ENCODE measurements around the gene ARHGAP6.

Gene ARHGAP6

DNA sequence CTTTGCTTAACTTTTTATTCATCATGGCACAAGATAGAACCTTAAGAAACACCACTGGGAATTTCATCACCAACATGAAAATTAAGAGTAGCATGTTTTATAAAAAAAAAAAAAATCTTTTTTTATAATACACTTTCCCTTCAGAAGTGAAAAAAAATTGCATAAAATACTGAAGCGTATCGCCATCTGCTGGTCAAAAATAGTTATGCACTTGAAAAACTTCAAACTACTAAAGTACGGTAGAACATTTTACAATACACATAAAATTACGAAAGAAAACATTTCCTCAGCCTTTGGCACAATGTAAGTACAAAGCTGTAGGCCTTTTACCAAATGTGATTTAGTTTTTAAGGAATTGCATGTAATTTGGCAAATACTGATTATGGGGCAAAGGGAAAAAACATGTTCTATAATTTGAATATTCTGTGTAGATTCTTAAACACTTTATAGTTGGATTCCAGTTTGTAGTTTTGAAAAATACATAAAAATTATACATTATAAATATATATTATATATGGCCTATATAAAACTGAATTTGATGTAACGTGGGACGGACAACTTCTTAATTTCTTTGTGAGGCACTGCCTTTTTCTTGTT is 528.1 kb downstream of the ARHGAP6 start:
- TF ChIP-seq, protein P1, sequence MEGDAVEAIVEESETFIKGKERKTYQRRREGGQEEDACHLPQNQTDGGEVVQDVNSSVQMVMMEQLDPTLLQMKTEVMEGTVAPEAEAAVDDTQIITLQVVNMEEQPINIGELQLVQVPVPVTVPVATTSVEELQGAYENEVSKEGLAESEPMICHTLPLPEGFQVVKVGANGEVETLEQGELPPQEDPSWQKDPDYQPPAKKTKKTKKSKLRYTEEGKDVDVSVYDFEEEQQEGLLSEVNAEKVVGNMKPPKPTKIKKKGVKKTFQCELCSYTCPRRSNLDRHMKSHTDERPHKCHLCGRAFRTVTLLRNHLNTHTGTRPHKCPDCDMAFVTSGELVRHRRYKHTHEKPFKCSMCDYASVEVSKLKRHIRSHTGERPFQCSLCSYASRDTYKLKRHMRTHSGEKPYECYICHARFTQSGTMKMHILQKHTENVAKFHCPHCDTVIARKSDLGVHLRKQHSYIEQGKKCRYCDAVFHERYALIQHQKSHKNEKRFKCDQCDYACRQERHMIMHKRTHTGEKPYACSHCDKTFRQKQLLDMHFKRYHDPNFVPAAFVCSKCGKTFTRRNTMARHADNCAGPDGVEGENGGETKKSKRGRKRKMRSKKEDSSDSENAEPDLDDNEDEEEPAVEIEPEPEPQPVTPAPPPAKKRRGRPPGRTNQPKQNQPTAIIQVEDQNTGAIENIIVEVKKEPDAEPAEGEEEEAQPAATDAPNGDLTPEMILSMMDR (IDR thresholded peaks at IDR 0.05; ENCODE audit: control insufficient read depth, extremely low read depth, insufficient read depth) = peak; percentile 21; the same call in 1 of the 2 replicates
- no peak overlapping the region for H3K4me3 ChIP-seq (ENCODE audit: low read depth, low read length)
- DNase-seq (ENCODE audit: low read depth) = peak; percentile 8

DNA sequence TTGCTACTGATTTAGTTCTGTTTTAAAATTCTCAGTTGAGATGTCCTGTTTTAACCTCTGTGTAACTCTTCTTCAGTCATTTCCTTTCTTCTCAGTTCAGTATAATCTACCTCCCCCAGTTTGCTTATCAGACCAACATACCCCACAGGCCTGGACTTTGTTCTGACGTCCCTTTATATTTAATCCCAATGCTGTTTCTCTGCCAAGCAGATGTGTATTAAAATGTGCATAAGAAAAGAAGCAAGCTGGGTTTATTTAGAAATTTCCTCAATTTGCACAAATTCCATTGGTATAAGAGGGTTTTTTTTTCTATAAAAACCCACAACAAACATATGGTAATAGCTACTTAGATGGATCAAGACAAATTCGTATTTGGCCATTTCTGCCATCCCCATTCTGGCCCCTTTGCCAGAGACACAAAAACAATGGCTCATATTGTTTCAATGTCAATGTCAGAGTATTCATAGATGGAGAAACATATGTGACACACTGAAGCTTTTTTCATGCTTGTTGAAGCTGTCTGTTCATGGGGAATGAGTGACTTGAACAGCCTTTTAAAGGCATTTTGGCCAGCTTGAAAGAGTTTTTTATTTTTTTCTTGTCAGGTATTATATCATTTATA is 530.0 kb downstream of the ARHGAP6 start:
- H3K4me3 ChIP-seq (ENCODE audit: low read depth, low read length) = no peak overlapping the region
- TF ChIP-seq, protein P1 (IDR thresholded peaks at IDR 0.05; ENCODE audit: control insufficient read depth, extremely low read depth, insufficient read depth) = no peak
- no peak for DNase-seq (ENCODE audit: low read depth)

DNA sequence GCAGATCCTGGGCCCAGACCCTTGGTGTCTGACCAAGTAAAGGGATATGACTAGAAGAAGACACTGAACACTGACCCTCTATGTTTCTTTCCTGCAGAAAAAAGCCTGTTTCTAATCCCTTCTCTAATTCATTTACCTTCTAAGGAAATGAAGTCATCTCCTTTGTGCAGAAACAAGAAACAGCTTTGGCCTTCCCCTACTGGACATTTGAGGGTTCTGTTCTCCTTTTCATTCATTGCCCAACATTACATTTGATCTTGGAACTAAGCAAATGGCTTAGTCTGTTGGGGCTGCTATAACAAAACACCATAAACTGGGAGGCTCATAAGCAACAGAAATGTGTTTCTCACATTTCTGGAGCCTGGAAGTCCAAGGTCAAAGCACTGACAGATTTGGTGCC is 534.6 kb downstream of the ARHGAP6 start:
- TF ChIP-seq, protein P1 (IDR thresholded peaks at IDR 0.05; ENCODE audit: control insufficient read depth, extremely low read depth, insufficient read depth) = no peak
- H3K4me3 ChIP-seq (ENCODE audit: low read depth, low read length) = no peak overlapping the region
- DNase-seq (ENCODE audit: low read depth) = no peak

DNA sequence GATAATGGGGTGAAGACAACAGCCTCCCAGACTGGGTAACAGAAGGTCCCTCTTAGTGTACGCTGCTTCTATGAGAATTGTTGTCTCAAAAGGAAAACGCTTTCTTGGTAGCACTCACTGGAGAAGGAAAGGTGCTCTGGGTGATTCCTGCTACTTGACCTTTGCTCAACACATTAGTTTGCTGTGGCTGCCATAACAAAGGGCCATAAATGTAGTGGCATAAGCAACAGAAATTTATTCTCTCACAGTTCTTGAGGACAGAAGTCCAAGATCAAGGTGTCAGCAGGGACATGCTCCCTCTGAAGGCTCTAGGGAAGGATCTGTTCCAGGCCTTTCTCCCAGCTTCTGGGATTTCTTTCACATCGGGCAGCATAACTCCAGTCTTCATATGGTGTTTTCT is 535.6 kb downstream of the ARHGAP6 start:
- no peak overlapping the region for H3K4me3 ChIP-seq (ENCODE audit: low read depth, low read length)
- no peak for DNase-seq (ENCODE audit: low read depth)
- TF ChIP-seq, protein P1 (IDR thresholded peaks at IDR 0.05; ENCODE audit: control insufficient read depth, extremely low read depth, insufficient read depth) = no peak

DNA sequence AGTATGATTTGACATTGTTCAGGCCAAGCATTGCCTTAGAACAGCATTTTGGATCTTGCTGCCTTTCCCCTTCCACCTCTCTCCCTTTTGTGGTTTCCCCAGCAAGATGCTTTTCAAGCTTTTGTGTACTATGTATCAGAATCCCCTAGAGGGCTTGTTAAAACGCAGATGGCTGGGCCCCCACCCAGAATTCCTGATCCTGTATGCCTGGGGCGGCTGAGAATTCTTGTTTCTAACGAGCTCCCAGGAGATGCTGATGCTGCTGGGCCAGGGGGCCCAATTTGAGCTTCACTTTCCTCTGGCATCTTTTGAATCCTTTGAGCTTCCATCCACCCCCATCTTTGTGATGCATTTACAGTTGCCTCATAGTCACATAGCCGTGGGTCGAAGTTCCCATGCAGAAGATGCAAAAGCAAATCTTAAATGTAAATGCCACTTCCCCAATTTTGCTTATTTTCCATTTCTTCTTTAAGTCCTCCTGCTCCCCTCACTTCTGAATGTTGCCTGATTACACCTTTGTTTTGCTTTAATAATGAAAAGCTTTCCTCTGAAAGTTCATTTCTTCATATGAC is 536.1 kb downstream of the ARHGAP6 start:
- DNase-seq (ENCODE audit: low read depth) = no peak
- no peak overlapping the region for H3K4me3 ChIP-seq (ENCODE audit: low read depth, low read length)
- TF ChIP-seq, protein P1 (IDR thresholded peaks at IDR 0.05; ENCODE audit: control insufficient read depth, extremely low read depth, insufficient read depth) = no peak

DNA sequence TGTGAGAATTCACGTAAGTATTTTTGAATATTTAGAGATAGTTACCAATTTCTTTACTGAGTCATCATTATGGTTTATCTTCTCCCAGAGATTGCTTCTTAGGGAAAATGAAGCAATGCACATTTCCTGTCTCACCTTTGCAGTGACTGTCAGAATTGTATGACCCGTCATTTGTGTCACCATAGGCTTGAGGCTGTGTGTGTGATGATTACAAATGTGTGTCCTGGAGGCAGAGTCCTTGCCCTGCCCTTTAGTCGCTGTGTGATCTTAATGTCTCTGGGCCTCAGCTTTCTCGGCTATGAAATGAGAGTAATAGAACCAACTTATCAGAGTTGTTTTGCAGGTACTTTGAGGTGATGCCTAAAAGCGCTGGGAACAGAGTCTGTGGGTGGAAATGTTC is 540.7 kb downstream of the ARHGAP6 start:
- TF ChIP-seq, protein P1 (IDR thresholded peaks at IDR 0.05; ENCODE audit: control insufficient read depth, extremely low read depth, insufficient read depth) = no peak
- no peak for DNase-seq (ENCODE audit: low read depth)
- H3K4me3 ChIP-seq (ENCODE audit: low read depth, low read length) = no peak overlapping the region
